ENCODE results near the gene SPSB4.

- TF ChIP-seq EZH2 (IDR thresholded peaks at IDR 0.05; ENCODE audit: insufficient read depth, low read length) (no peak), CTCF (IDR thresholded peaks at IDR 0.05; ENCODE audit: insufficient read depth, low read depth, low read length) (no peak)
Observed at GRCh38 chr3:141020143-141020830, 30.9 kb upstream of the SPSB4 start.
